OCI-LY3 (cell line): Measurements from ENCODE around the gene LGALS8.

Experiments used
- EZH2phosphoT487 ChIP-seq: fragments of 200-600 bp; shearing (Covaris generic); IDR thresholded peaks from 2 replicates; pipeline ENCODE4 v1.6.1; 2018; ENCODE audit warnings: antibody characterized with exemption, mixed run types, low read depth
- TF ChIP-seq, protein P1 (sequence below): fragments of 200-600, 300-600 bp; sonication (generic); IDR thresholded peaks from 2 replicates; pipeline ENCODE4 v1.5.1; 2014; ENCODE audit warnings: antibody characterized with exemption, low read length, low read depth

DNA sequence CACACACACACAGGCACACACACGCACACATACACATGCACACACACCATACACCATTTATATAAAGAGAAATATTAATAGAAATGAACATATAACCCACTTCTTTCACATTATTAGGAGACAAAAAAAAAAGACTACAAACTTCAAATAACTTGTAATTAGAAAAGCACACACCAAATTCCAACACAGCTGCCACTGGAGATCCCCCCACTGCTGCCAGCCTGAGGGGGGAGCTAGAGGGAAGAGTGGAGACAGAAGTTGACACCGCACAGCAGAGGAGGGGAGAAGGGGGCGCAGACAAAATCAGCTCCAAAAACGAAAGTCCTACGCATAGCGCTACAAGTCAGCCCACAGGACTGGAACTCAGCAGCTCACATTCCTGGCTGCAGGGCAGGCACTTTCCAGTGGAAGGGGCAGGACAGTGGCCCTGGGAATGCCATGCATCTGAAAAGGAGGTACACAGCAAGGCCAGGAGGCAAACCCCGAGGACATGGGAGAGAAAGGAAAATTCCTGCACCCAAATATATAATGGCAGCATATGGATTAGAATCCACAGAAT, 36.5 kb downstream of the LGALS8 start:
- TF ChIP-seq EZH2phosphoT487 = no peak
- TF ChIP-seq, protein P1, sequence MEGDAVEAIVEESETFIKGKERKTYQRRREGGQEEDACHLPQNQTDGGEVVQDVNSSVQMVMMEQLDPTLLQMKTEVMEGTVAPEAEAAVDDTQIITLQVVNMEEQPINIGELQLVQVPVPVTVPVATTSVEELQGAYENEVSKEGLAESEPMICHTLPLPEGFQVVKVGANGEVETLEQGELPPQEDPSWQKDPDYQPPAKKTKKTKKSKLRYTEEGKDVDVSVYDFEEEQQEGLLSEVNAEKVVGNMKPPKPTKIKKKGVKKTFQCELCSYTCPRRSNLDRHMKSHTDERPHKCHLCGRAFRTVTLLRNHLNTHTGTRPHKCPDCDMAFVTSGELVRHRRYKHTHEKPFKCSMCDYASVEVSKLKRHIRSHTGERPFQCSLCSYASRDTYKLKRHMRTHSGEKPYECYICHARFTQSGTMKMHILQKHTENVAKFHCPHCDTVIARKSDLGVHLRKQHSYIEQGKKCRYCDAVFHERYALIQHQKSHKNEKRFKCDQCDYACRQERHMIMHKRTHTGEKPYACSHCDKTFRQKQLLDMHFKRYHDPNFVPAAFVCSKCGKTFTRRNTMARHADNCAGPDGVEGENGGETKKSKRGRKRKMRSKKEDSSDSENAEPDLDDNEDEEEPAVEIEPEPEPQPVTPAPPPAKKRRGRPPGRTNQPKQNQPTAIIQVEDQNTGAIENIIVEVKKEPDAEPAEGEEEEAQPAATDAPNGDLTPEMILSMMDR = peak; percentile 13; the same call in 1 of the 2 replicates
